Measurements from ENCODE around the gene PCBD1. TPM values are rescaled to one million over a fixed set of nuclear protein-coding genes. Genes with fewer than 3 reads are reported as not detected.
A peak's percentile ranks its signal among the peaks of the same experiment; 100 is the strongest.

PCBD1 gene
- total RNA-seq, 2 donors from 2014 or later = 40.5 to 67.7 TPM

- no peak overlapping the region for H3K27ac ChIP-seq
- TF ChIP-seq POLR2A (IDR thresholded peaks at IDR 0.05) = no peak
- TF ChIP-seq, protein P1, sequence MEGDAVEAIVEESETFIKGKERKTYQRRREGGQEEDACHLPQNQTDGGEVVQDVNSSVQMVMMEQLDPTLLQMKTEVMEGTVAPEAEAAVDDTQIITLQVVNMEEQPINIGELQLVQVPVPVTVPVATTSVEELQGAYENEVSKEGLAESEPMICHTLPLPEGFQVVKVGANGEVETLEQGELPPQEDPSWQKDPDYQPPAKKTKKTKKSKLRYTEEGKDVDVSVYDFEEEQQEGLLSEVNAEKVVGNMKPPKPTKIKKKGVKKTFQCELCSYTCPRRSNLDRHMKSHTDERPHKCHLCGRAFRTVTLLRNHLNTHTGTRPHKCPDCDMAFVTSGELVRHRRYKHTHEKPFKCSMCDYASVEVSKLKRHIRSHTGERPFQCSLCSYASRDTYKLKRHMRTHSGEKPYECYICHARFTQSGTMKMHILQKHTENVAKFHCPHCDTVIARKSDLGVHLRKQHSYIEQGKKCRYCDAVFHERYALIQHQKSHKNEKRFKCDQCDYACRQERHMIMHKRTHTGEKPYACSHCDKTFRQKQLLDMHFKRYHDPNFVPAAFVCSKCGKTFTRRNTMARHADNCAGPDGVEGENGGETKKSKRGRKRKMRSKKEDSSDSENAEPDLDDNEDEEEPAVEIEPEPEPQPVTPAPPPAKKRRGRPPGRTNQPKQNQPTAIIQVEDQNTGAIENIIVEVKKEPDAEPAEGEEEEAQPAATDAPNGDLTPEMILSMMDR (IDR thresholded peaks at IDR 0.05) = no peak
- intact Hi-C loops (cut with DNase I) = no loop called here
- WGBS, 2 donors = 87 to 95% methylated on average over 1 of the region's 1 CpG
- ATAC-seq (no peak), DNase-seq (no peak)
- no peak overlapping the region for H3K4me3 ChIP-seq
- H3K4me1 ChIP-seq = peaks cover 31% of the 10 kb centered on the region
- no peaks in the 10 kb centered on the region for H3K27me3 ChIP-seq
- no peaks in the 10 kb centered on the region for H3K36me3 ChIP-seq (replicated peaks in 1 of 2; ENCODE audit: insufficient read depth in 1 of 2, low read depth in 2 of 2)
- no peaks in the 10 kb centered on the region for H3K9me3 ChIP-seq
Observed at GRCh38 chr10:70891627-70892026, 3.3 kb upstream of the PCBD1 start.

- Histone ChIP-seq H3K27me3 (no peaks in the 10 kb centered on the region), H3K4me3 (no peak overlapping the region), H3K27ac (peak overlapping the region; percentile 50 to 77 (median 58)), H3K4me1 (peaks cover 38% of the 10 kb centered on the region), H3K9me3 (no peaks in the 10 kb centered on the region), H3K36me3 (replicated peaks in 1 of 2; ENCODE audit: insufficient read depth in 1 of 2, low read depth in 2 of 2) (no peaks in the 10 kb centered on the region)
- peak; percentile 76 to 92 (median 88) for DNase-seq
- peak; percentile 56 for ATAC-seq
- intact Hi-C loops (cut with DNase I) = no loop called here
- TF ChIP-seq POLR2A (IDR thresholded peaks at IDR 0.05) = no peak
- TF ChIP-seq, protein P1 (IDR thresholded peaks at IDR 0.05) = no peak
- 35 to 40% methylated on average over 3 to 7 of the region's 7 CpGs for WGBS, 2 donors
Observed at GRCh38 chr10:70890917-70891431, 2.6 kb upstream of the PCBD1 start.

- Histone ChIP-seq H3K27me3 (no peaks in the 10 kb centered on the region), H3K9me3 (no peaks in the 10 kb centered on the region), H3K4me3 (no peak overlapping the region), H3K4me1 (peaks cover 46% of the 10 kb centered on the region), H3K27ac (peak overlapping the region in 1 of 4 donors; percentile 93), H3K36me3 (replicated peaks in 1 of 2; ENCODE audit: insufficient read depth in 1 of 2, low read depth in 2 of 2) (peaks cover 0 to 6% of the 10 kb centered on the region in 2 donors)
- no peak for ATAC-seq
- DNase-seq = no peak
- intact Hi-C loops (cut with DNase I) = no loop called here
- TF ChIP-seq, protein P1 (IDR thresholded peaks at IDR 0.05) = no peak
- WGBS, 2 donors = 42 to 53% methylated on average over 3 of the region's 3 CpGs
Observed at GRCh38 chr10:70889291-70889690, 926 bp upstream of the PCBD1 start.

DNA sequence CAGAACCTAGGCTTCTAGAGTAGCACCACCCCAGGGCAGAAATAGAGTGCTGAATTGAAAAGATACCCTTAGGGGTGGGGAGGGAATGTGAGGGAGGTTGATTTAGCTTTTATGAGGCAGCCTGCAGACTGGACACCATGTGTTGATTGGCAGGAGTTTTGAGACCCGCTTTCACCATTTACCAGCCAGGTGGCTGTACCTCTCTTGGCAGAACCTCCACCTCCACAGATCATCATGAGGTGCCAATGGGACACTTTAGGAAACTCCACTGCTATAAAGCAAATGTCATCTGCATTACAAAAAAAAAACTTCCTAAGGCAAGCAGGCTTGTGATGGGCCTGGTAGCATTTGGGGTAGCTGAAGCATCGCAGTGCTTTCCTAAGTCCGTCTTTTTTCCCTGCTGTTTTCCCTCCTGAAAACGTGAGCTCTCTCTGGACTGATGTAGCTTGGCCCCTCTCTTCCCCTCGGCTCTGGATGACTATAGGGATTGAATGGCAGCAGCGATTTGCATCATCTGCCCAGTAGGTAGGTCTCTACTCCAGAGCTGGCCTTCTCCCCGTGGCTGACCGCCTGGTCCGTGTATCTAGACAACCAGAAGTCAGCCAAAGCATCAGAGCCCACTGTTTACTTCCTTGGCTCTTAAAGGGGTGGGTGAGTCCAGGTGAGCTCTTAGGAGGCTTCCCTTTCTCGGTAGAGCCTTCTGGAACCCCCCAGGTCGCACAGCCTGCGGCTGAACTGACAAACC is 1.3 kb downstream of the PCBD1 start:
- no peaks in the 10 kb centered on the region for H3K27me3 ChIP-seq
- H3K36me3 ChIP-seq (replicated peaks in 1 of 2; ENCODE audit: insufficient read depth in 1 of 2, low read depth in 2 of 2) = peaks cover 0 to 6% of the 10 kb centered on the region in 2 donors
- DNase-seq (no peak), ATAC-seq (no peak)
- H3K9me3 ChIP-seq = no peaks in the 10 kb centered on the region
- H3K27ac ChIP-seq = peak overlapping the region; percentile 71 to 96 (median 92)
- H3K4me3 ChIP-seq = peak overlapping the region in 1 of 2 donors; percentile 60
- WGBS, 2 donors = 43 to 54% methylated on average over 7 to 12 of the region's 12 CpGs
- intact Hi-C loops (cut with DNase I) = no loop called here
- TF ChIP-seq, protein P1 (IDR thresholded peaks at IDR 0.05) = no peak
- no peak for TF ChIP-seq POLR2A (IDR thresholded peaks at IDR 0.05)
- peaks cover 46% of the 10 kb centered on the region for H3K4me1 ChIP-seq
